NCI-H460 (cell line): Measurements from ENCODE around the gene LTBP2. TPM values are rescaled to one million over a fixed set of nuclear protein-coding genes. Genes with fewer than 3 reads are reported as not detected.

Experiments
- DNase-seq: peaks from one replicate; pipeline ENCODE4 v3.0.0-alpha.2; 2016; ENCODE audit warnings: low read depth; ENCODE audit errors: extremely low read depth
- total RNA-seq: library from RNA; depleted of rRNA; stranded (reverse); fragments of >200 nt; shearing (Covaris generic); gene quantifications from 2 replicates; pipeline ENCODE4 v1.2.3, GENCODE V29; 2014

Gene LTBP2
- total RNA-seq, 1 experiment from 2014 or later, result 0.79 TPM

GRCh38 chr14:74495356-74495755 is 116.7 kb downstream of the LTBP2 start:
- no peak for DNase-seq

- peak; percentile 99 for DNase-seq
These were observed 118.4 kb downstream of the LTBP2 start, which contains the start of gene ISCA2 for GRCh38 chr14:74493343-74494261. ISCA2 (plus strand) TSS chr14:74493765; CDS start chr14:74493775, 10 bp downstream.

- no peak for DNase-seq
These were observed 119.2 kb downstream of the LTBP2 start, which contains the start of gene NPC2 for GRCh38 chr14:74492776-74493342. NPC2 (minus strand) TSS chr14:74493305; CDS start chr14:74493274, 31 bp downstream.

GRCh38 chr14:74491956-74492775 is 119.9 kb downstream of the LTBP2 start:
- DNase-seq, result peak; percentile 40

- no peak for DNase-seq
These were observed 121.6 kb downstream of the LTBP2 start for GRCh38 chr14:74490486-74490885.

GRCh38 chr14:74488786-74489397 is 123.1 kb downstream of the LTBP2 start:
- no peak for DNase-seq

- DNase-seq, result no peak
These were observed 125.9 kb downstream of the LTBP2 start for GRCh38 chr14:74486164-74486563.

- no peak for DNase-seq
These were observed 128.7 kb downstream of the LTBP2 start for GRCh38 chr14:74483321-74483720.

GRCh38 chr14:74482571-74482970 is 129.5 kb downstream of the LTBP2 start:
- DNase-seq, result no peak

GRCh38 chr14:74480046-74480445 is 132.0 kb downstream of the LTBP2 start:
- no peak for DNase-seq

- peak; percentile 45 for DNase-seq
These were observed 132.9 kb downstream of the LTBP2 start for GRCh38 chr14:74478996-74479635.

- no peak for DNase-seq
These were observed 135.4 kb downstream of the LTBP2 start for GRCh38 chr14:74476607-74477006.

GRCh38 chr14:74476107-74476506 is 135.9 kb downstream of the LTBP2 start:
- no peak for DNase-seq

- no peak for DNase-seq
These were observed 136.4 kb downstream of the LTBP2 start for GRCh38 chr14:74475678-74476077.

- DNase-seq, result no peak
These were observed 137.7 kb downstream of the LTBP2 start for GRCh38 chr14:74474376-74474775.

- no peak for DNase-seq
These were observed 139.4 kb downstream of the LTBP2 start for GRCh38 chr14:74472601-74473000.

GRCh38 chr14:74469548-74470518 is 142.2 kb downstream of the LTBP2 start:
- no peak for DNase-seq

- DNase-seq, result no peak
These were observed 143.5 kb downstream of the LTBP2 start for GRCh38 chr14:74468513-74468912.

GRCh38 chr14:74465335-74465734 is 146.7 kb downstream of the LTBP2 start:
- no peak for DNase-seq
